HG03457 (cell line): ENCODE data around the gene MTCH1.

ENCODE experiments used
- ATAC-seq: cut with Tn5 transposase; IDR thresholded peaks from one replicate; pipeline ENCODE4 v1.9.1; 2021; ENCODE audit warnings: moderate number of reproducible peaks; ENCODE audit not compliant: unreplicated experiment

MTCH1 gene, protein sequence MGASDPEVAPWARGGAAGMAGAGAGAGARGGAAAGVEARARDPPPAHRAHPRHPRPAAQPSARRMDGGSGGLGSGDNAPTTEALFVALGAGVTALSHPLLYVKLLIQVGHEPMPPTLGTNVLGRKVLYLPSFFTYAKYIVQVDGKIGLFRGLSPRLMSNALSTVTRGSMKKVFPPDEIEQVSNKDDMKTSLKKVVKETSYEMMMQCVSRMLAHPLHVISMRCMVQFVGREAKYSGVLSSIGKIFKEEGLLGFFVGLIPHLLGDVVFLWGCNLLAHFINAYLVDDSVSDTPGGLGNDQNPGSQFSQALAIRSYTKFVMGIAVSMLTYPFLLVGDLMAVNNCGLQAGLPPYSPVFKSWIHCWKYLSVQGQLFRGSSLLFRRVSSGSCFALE

DNA sequence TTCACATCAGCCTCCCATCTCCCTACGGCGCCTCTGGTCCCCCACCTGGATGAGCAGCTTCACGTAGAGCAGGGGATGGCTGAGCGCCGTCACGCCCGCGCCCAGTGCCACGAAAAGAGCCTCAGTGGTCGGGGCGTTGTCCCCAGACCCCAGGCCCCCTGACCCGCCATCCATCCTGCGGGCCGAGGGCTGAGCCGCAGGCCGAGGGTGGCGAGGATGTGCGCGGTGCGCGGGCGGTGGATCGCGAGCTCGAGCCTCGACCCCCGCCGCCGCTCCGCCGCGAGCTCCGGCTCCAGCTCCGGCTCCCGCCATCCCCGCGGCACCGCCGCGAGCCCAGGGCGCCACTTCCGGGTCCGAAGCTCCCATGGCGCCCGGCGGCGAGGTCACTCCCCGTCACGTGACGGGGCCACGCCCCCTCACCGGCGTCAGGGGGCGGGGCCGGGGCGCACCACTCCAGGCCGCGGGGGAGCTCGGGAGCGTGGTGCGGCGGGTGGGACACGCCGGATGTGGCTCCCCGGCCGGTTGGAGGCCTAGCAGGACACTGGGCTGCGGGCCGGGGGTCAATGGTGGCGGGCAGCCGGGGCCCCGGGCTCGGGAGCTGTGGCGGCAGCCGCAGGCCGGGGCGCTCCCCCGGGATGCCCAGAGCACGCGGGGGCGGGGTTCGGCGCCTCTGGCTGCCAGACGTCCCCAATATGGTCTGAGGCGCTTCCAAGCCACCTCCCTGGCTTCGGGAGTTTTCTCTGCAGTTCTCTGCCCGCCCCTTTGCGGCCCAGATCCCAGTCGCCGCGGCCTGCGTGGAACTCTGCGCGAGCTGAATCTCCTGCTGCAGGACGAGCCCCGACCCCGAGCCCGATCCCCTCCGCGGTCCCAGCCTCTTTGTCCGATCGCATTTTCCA lies at the start of gene MTCH1:
TSS of gene MTCH1 (minus strand) at position 389 of the 896 bp plus-strand sequence. CDS start at position 366, 23 bp downstream.
- ATAC-seq, result peak; percentile 60

DNA sequence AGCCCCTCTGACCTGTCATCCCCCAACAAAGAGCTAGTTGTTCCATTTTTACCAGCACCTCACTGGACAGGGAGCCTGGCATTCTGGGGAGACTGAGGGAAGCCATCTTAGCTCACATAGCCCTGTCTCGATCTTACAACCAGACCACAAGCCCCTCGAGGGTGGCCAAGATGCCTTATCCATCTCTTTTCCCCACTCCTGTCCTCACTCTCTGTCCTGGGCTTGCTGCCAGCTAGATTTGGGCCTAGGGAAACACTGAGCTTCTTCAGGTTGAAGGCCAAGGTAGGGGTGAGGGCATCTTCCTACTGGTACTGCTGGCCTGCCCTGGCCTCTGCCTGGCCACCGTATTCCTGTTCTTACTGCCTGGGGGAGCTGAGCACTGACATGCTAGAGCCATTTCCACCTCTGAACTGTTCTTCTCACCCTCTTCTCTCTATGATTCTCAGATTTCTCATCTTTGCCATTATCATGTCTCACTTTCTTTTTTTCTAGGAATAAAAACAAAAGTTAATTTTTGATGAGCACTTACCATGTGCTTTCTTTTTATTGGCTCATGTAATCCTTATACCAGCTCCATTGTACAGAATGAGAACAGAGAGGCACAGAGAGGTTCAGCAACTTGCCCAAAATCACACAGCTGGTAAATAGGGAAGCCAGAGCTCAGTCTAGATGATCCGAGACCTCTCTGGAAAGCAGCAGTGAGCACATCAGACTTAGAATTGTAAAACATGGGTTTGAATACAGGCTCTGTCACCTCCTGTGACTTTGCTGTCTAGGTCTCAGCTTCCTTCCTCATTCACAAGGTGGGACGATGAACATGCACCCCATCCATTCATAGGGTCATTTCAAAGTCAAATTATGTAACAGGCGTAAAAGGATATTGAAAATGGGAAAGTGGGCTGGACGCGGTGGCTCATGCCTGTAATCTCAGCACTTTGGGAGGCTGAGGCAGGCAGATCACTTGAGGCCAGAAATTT lies 48.1 kb upstream of the MTCH1 start:
- ATAC-seq, result no peak

DNA sequence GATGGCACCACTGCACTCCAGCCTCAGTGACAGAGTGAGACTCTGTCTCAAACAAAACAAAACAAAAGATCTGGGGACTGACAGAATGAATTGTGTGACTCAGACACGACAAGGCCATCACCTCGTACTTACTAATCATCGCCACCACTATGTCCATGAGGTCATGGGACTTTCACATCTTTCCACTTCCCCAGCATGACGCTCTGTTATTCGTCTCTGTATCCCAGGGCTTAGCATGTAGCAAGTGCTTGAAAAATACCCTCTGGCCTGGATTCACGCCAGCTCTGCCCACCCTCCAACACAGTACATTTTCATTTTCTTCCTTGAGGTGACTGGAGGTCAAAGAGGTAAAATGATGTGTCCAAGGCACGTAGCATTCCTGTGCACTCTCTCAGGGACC lies 47.3 kb upstream of the MTCH1 start:
- ATAC-seq, result no peak

DNA sequence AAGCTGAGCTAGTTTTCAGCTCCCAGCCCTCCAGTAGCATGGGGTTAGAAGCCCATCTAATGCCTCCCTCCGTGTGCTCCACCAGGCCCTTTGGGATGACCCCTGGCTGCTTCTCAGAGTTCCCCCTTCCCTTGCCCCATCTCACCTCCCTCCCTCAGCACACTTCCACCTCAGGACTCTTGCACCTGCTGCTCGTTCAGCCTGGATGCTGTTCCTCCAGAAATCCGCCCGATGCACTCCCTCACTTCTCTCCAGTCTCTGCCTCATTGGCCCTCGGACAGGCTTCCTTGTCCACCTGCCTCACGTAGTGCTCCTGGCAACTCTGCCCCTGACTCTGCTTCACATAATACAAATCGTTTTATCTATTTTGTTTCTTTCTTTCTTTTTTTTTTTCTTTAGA lies 46.2 kb upstream of the MTCH1 start:
- ATAC-seq, result no peak

DNA sequence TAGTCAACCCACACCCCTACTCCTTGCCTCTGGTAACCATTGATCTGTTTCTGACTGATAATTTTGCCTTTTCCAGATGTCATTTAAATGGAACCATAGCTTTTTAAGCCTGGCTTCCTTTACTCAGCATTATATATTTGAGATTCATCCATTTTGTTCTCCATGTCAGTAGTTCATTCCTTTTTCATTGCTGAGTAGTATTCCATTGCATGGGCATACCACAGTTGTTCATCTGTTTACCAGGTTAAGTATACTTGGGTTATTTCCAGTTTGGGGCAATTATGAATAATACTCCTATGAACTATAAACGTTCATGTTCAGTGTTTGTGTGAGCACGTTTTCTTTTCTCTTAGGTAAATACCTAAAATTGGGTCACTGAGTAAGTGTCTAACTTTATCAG lies 44.6 kb upstream of the MTCH1 start:
- ATAC-seq, result no peak

DNA sequence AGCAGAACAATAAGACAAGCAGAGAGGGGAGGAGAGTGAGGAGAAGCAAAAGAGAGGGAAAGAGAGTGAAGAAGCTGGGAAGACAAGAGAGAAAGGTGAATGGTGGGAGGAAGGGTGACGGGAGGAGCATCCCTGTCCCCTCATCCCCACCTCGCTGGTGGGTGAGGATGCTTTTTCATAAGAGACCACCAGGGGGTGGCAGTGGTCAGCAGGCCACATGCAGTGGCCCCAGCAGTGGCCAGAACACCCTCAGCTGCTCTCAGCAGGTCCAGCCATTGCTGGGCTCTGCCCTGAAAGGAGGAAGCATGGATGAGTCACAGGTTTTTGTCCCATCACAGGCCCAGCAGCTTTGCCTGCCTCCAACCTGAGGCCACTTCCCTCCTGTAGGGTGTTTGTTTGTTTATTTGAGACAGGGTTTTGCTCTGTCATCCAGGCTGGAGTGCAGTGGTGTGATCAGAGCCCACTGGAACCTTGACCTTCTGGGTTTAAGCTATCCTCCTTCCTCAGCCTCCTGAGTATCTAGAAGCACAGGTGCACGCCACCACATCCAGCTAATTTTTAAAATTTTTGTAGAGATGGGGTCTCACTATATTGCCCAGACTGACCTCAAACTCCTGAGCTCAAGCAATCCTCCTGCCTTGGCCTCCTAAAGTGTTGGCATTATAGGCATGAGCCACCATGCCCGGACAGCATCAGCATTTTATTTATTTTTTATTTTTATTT lies 43.4 kb upstream of the MTCH1 start:
- ATAC-seq, result no peak

DNA sequence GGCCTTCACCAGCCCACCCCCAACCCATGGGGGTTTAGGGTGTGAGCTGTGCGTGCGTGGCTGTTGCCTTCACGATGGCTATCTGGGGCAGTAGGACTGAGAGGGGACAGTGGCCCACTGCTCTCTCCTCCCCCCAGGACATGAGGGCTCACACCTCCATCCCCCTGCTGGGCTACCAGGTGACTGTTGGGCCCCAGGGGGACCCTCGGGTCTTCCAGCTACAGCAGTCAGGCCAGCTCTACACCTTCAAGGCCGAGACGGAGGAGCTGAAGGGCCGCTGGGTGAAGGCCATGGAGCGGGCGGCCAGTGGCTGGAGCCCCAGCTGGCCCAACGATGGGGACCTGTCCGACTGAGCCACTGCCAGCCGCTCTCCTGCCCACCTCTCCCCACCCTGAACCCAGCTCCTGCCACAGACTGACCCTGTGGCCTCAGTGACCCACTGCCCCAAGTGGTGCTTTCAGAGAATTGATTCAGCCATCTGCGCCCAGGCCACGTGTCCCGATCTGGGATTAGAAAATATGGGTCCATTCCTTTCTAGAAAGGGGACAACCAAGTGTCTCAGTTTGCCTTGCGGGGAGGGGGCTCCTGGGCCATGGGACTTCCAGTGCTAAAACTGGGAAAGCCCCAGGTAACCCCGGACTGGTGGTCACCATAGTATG lies 41.9 kb upstream of the MTCH1 start:
- ATAC-seq, result no peak

DNA sequence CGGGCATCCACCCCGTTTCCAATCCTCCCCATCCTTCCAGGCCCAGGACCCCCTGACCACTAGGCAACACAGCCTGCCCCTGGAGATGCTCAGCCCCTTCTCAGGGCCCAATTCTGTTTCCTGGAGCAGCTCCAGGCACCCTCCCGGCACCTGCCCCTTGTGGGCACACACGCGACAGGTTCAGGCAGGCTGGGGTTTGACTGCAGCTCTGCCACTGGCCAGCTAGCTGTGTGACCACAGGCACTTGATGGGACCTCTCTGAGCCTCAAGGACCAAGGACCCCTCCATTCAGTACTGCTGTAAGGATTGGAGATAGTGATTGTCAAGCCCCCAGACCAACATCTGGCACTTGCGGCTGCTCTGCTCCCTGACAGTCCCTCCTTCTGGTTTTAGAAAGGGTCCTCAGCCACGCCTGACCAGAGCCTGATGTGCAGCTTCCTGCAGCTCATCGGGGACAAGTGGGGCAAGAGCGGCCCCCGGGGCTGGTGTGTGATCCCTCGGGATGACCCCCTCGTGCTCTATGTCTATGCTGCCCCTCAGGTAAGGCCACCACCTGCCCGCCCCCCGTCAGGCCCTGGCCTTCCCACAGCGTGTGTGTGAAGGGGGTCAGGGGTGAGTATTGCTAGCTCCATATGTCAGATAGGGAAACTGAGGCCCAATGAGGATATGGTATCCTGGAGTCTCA lies 41.2 kb upstream of the MTCH1 start:
- ATAC-seq, result no peak

DNA sequence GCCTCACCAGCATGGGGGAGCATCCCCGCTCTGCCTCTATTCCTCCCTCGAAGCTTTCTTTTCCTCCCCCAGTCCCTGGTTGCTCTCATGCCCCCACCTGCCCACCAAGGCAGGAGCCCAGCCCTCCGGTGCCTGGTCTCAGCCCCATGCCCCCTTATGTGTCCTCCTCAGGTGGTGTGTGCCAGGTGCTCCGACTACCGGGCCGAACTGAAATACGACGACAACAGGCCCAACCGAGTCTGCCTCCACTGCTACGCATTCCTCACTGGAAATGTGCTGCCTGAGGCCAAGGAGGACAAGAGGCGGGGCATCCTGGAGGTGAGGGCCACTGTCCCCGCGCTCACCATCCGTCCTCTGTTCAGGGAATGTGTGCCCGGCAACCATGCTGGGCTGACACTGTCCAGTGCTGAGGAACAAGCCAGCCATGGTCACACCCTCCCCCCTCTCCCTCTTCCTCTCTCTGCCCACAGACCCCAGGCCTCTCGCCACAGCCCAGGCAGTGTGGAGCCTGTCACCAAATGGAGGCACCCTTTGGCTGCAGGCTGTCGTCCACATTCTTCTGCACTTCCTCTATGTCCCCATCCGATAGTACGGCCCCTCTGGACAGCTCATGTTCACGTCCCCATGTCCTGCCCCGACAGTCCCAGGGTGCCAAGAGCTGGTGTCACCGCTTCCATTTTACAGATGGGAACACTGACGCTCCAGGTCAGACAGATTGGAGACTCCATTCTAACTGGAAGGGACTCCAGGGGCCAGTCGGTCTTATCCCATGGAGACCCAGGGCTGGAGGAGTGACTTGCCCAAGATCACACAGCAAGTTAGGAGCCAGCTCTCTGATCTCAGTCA lies 39.8 kb upstream of the MTCH1 start:
- no peak for ATAC-seq

DNA sequence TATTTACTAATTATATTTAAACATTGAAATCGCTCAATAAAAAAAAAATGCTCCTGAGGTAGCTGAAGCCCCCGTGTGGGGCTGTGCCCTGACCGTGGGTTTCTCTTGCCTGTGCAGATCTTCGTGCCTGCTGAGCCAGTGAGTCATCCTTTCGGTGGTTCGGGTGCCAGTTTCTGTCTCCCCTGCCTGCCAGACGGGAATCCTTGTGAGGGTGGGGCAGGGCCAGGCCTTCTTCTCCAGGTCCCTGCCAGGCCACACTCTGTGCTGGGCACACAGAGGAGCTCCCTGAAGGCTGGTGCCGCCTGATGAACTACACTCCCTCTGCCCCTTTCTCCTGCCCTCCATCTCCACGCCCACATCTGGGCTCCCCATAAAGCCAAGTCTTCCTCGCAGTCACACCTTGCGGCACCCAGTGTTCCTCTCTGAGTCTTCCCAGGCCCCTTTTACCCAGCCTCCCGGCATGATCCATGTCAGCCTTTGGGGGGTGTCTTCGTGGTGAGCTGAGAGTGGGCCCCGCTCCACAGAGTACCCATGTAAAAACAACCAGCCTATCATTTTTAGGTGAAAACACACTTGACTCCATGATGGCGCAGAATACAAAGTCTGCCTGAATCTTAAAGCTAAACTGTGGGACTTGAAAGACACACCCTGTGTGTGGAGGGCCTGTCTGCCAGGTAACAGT lies 38.8 kb upstream of the MTCH1 start:
- ATAC-seq, result no peak

DNA sequence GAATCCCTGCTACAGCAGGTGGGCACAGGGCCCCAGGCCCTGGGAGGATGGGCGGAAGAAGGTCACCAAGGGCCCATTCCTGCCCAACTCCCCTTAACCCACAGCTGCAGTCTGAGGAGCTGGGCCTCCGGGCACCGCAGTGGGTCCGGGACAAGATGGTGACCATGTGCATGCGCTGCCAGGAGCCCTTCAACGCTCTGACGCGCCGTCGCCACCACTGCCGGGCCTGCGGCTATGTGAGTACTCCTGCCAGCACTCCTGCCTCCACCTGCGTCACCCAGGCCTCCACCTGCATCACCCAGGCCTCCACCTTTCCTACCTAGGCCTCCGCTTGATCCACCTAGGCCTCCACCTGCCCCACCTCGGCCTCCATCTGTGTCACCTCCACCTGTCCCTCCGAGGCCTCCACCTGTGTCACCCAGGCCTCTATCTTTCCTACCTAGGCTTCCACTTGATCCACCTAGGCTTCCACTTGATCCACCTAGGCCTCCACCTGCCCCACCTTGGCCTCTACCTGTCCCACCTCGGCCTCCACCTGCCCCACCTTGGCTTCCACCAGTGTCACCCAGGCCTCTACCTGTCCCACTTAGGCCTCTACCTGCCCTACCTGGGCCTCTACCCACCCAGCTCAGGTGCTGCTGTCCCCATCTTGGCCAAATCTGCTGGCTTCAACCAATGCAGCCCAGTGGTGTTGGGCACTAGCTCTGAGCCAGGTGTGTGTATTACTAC lies 36.3 kb upstream of the MTCH1 start:
- ATAC-seq, result no peak

DNA sequence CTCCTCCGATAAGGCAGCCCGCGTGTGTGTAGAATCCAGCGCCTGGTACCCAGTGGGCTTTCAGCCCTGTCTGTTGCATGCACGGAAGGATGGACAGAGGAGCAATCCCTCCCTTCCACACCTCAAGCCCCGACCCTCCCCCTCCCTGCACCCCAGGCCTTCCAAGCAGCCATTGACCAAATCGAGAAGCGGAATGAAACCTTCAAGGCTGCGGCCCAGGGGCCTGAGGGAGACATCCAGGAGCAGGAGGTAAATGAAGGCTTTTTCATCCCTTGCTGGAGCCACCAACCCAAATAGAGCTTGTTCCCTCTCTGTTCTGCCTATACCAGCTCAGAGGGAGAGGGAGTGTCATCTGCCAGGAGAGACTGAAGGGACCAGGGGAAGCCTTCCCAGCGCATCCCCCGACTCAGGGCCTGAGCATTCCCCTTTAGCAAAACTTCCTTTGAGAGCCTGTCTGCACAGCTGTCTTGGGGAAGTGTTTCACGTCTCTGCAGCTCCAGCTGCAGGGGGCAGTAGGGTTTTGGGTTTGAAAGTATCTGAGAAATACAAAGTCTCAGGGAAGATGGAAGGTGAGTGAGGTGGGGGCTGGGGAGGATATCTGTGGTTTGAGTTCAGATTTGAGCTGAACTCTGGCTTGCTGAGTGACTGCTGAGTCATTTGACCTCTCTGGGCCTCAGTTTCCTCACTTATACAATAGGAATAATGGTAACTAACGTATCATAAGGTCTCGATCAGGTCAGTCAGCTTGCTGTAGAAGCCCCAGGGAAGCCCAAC lies 35.5 kb upstream of the MTCH1 start:
- ATAC-seq, result no peak

DNA sequence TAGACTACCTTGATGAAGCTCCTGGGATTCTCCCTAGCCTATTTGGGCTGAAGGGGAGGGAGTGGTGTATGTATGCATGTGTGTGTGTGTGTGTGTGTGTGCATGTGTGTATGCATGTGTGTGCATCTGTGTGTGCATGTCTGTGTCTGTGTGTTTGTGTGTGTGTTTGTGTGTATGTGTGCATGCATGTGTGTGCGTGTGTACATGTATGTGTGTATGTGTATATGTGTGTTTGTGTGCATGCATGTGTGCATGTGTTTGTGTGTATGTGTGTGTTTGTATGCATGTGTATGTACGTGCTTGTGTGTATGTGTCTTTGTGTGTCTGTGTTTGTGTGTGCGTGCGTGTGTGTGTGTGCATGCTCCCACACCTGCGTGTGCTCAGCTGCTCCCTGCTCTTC lies 34.8 kb upstream of the MTCH1 start:
- ATAC-seq, result no peak

DNA sequence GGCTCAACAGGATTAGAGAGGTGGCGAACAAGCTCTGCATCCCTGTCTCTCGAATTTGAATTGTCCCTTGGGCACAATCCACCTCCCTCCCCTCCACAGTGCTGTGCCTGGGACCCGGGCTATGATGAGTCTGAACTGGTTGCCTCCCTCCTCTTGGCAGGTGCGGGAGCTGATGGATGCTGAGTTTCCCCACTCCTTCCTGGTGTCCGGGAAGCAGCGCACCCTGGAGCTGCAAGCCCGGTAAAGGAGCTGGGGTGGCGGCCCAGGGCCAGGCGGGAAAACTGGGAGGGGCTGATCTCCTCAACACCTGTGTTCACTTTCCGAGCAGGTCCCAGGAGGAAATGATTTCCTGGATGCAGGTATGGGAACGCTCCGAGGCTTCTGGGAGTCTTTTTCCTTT lies 34.4 kb upstream of the MTCH1 start:
- no peak for ATAC-seq

DNA sequence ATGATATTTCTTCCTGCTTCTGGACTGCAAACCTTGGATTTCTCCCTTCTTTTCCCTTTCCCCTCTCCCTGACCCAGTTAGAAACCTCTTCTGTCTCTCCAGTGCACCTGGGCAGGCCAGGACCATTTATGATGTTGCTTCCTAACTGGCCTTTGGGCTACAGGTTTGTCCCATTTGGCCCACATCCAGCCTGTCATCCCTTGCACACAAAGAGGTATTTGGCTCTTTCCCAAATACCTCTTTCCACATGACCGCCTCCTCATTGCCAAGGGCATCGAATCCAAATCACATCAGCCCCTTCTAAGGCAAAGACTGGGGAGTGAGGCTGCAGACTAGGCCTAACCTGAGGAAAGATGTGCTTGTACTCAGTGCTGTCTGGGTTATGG lies 33.1 kb upstream of the MTCH1 start:
- ATAC-seq, result no peak
